22Rv1 (cell line): ENCODE measurements around the gene RAPGEF4.

Experiments
- CTCF ChIP-seq: fragments of 450-650 bp; IDR thresholded peaks from 2 replicates; pipeline ENCODE4 v1.5.1; 2017; ENCODE audit warnings: mild to moderate bottlenecking
- ZFX ChIP-seq: fragments of 450-650 bp; IDR thresholded peaks from 2 replicates; pipeline ENCODE4 v1.6.1; 2017; ENCODE audit warnings: antibody characterized with exemption, borderline replicate concordance

GRCh38 chr2:172792711-172793110 is 57.1 kb downstream of the RAPGEF4 start:
- TF ChIP-seq CTCF: no peak
- no peak for TF ChIP-seq ZFX
